H1 (cell line): ENCODE measurements around the gene ACAD10. TPM values are rescaled to one million over a fixed set of nuclear protein-coding genes. Genes with fewer than 3 reads are reported as not detected.

Experiments used
- CTCF ChIA-PET: fragments of 300-600 bp; sonication (Branson Sonifier 250); formaldehyde crosslinking; loops from one replicate; lab custom pipeline; 2021; ENCODE audit not compliant: partially characterized antibody; lab: Charles Lee
- POLR2A ChIA-PET: fragments of 300-600 bp; sonication (Branson Sonifier 250); formaldehyde crosslinking; loops from one replicate; lab custom pipeline; 2021; ENCODE audit warnings: inconsistent platforms; ENCODE audit not compliant: partially characterized antibody; lab: Charles Lee
- DNase-seq, 2 experiments: peaks; one replicate each; pipeline versions ENCODE4 v3.0.0 to v3.0.0-alpha.2; 2010 to 2022; ENCODE audit warnings: low spot score in 2 of 2, low read depth in 1 of 2, mixed read lengths in 1 of 2
- FAIRE-seq: peaks from 2 replicates; lab custom pipeline; 2011; peaks lifted over from hg19 to GRCh38; lab: Jason Lieb, UNC
- H2AFZ ChIP-seq: 2 replicates; pipeline ENCODE4 v1.8.1; 2012; ENCODE audit warnings: low read length, inconsistent platforms
- H2AK5ac ChIP-seq: 2 replicates; pipeline ENCODE4 v1.6.1; 2013; ENCODE audit warnings: low read depth, low read length
- H2BK120ac ChIP-seq: replicated peaks from 2 replicates; pipeline ENCODE3; 2013; ENCODE audit warnings: low read depth, low read length, inconsistent platforms
- H2BK12ac ChIP-seq: 2 replicates; pipeline ENCODE4 v1.6.1; 2013; ENCODE audit warnings: low read depth, low read length
- H2BK15ac ChIP-seq: 2 replicates; pipeline ENCODE4 v1.6.1; 2013; ENCODE audit warnings: low read length
- H2BK20ac ChIP-seq: 2 replicates; pipeline ENCODE4 v1.6.1; 2013; ENCODE audit warnings: low read length
- H2BK5ac ChIP-seq: 2 replicates; pipeline ENCODE4 v1.6.1; 2013; ENCODE audit warnings: low read depth, low read length
- H3K14ac ChIP-seq: 2 replicates; pipeline ENCODE4 v1.6.1; 2013; ENCODE audit warnings: inconsistent platforms; ENCODE audit not compliant: insufficient read length
- H3K18ac ChIP-seq: 2 replicates; pipeline ENCODE4 v1.6.1; 2013; ENCODE audit warnings: low read length; ENCODE audit errors: extremely low read depth
- H3K23ac ChIP-seq: 2 replicates; pipeline ENCODE4 v1.6.1; 2013; ENCODE audit warnings: inconsistent platforms; ENCODE audit not compliant: insufficient read length
- H3K23me2 ChIP-seq: 2 replicates; pipeline ENCODE4 v1.6.1; 2013; ENCODE audit warnings: low read depth, low read length
- H3K27ac ChIP-seq: 2 replicates; pipeline ENCODE4 v1.6.1; 2011; ENCODE audit warnings: low read depth, low read length, inconsistent platforms
- H3K27me3 ChIP-seq, 4 experiments: replicated peaks in 1 of 4; 1 replicate in 1 of 4; 2 replicates in 3 of 4; pipeline versions ENCODE4 v1.6.1 to v1.8.1; 2011 to 2013; ENCODE audit warnings: low read length in 3 of 4, mild to moderate bottlenecking in 3 of 4, inconsistent platforms in 2 of 4, mixed read lengths in 2 of 4, moderate library complexity in 1 of 4; ENCODE audit not compliant: control insufficient read depth in 3 of 4, insufficient read depth in 3 of 4; ENCODE audit errors: extremely low read depth in 1 of 4
- H3K36me3 ChIP-seq, 4 experiments: 2 replicates each; pipeline versions ENCODE4 v1.6.1 to v1.8.1; 2011 to 2013; ENCODE audit warnings: mild to moderate bottlenecking in 4 of 4, low read length in 3 of 4, moderate library complexity in 2 of 4, control low read depth in 1 of 4, inconsistent platforms in 1 of 4; ENCODE audit not compliant: insufficient read depth in 4 of 4, control insufficient read depth in 2 of 4
- H3K4ac ChIP-seq: replicated peaks from 2 replicates; pipeline ENCODE3; 2013; ENCODE audit warnings: low read length, low read depth, mixed read lengths, inconsistent platforms; ENCODE audit not compliant: insufficient read length
- H3K4me1 ChIP-seq, 4 experiments: replicated peaks in 1 of 4; 1 replicate in 1 of 4; 2 replicates in 3 of 4; pipeline versions ENCODE4 v1.6.1 to v1.8.1; 2011 to 2013; ENCODE audit warnings: low read length in 3 of 4, inconsistent platforms in 2 of 4, mixed read lengths in 1 of 4; ENCODE audit not compliant: insufficient read depth in 4 of 4, control insufficient read depth in 3 of 4
- H3K4me2 ChIP-seq, 2 experiments: 2 replicates each; pipeline versions ENCODE4 v1.6.1 to v1.8.1; 2011 to 2013; ENCODE audit warnings: low read depth in 2 of 2, low read length in 2 of 2, control low read depth in 1 of 2, inconsistent platforms in 1 of 2, mild to moderate bottlenecking in 1 of 2; ENCODE audit not compliant: insufficient read depth in 1 of 2
- H3K4me3 ChIP-seq, 4 experiments: fragments of 200-600, 300-600 bp in 1 of 4; sonication (generic), shearing (Covaris generic), sonication (Bioruptor Twin) in 1 of 4; 2 replicates each; pipeline versions ENCODE4 v1.5.1 to v1.8.1; 2011 to 2016; ENCODE audit warnings: low read length in 4 of 4, low read depth in 3 of 4, control low read depth in 2 of 4, inconsistent platforms in 2 of 4, mild to moderate bottlenecking in 2 of 4, mixed read lengths in 1 of 4, moderate library complexity in 1 of 4; ENCODE audit not compliant: insufficient read depth in 2 of 4; ENCODE audit errors: extremely low read depth in 1 of 4
- H3K56ac ChIP-seq: replicated peaks from 2 replicates; pipeline ENCODE3; 2013; ENCODE audit warnings: low read depth, mild to moderate bottlenecking, mixed read lengths, low read length, inconsistent platforms; ENCODE audit not compliant: insufficient read length
- H3K79me1 ChIP-seq: 2 replicates; pipeline ENCODE4 v1.6.1; 2013; ENCODE audit warnings: low read depth, low read length, control low read depth
- H3K79me2 ChIP-seq, 2 experiments: 2 replicates each; pipeline versions ENCODE4 v1.6.1 to v1.8.1; 2012 to 2013; ENCODE audit warnings: low read length in 2 of 2, mild to moderate bottlenecking in 2 of 2, inconsistent platforms in 1 of 2; ENCODE audit not compliant: insufficient read depth in 2 of 2, control insufficient read depth in 1 of 2
- H3K9ac ChIP-seq, 4 experiments: replicated peaks in 1 of 4; 1 replicate in 1 of 4; 2 replicates in 3 of 4; pipeline versions ENCODE4 v1.6.1 to v1.8.1; 2011 to 2013; ENCODE audit warnings: low read depth in 3 of 4, low read length in 3 of 4, control low read depth in 2 of 4, mild to moderate bottlenecking in 2 of 4, moderate library complexity in 2 of 4, inconsistent platforms in 1 of 4; ENCODE audit errors: extremely low read depth in 1 of 4
- H3K9me3 ChIP-seq, 2 experiments: 2 replicates each; pipeline versions ENCODE4 v1.6.1 to v1.8.1; 2012 to 2013; ENCODE audit warnings: mild to moderate bottlenecking in 2 of 2, moderate library complexity in 2 of 2, control low read depth in 1 of 2, inconsistent platforms in 1 of 2, low read depth in 1 of 2, low read length in 1 of 2, mixed read lengths in 1 of 2; ENCODE audit not compliant: insufficient read depth in 2 of 2
- H4K20me1 ChIP-seq, 2 experiments: replicated peaks in 1 of 2; 2 replicates each; pipeline versions ENCODE3 to v1.8.1; 2011 to 2013; ENCODE audit warnings: inconsistent platforms in 2 of 2, low read length in 2 of 2, mild to moderate bottlenecking in 1 of 2; ENCODE audit not compliant: insufficient read depth in 2 of 2, control insufficient read depth in 1 of 2
- H4K5ac ChIP-seq: 2 replicates; pipeline ENCODE4 v1.6.1; 2013; ENCODE audit warnings: low read length, low read depth, mixed read lengths, inconsistent platforms; ENCODE audit not compliant: insufficient read length
- H4K8ac ChIP-seq: 2 replicates; pipeline ENCODE4 v1.8.0; 2013; ENCODE audit warnings: mild to moderate bottlenecking, moderate library complexity, low read length, inconsistent platforms; ENCODE audit not compliant: insufficient read depth; ENCODE audit errors: extremely low read depth
- H4K91ac ChIP-seq: replicated peaks from 2 replicates; pipeline ENCODE3; 2013; ENCODE audit warnings: low read length, mixed read lengths, inconsistent platforms; ENCODE audit not compliant: insufficient read length
- BACH1 ChIP-seq: IDR thresholded peaks from 2 replicates; pipeline ENCODE4 v1.6.1; 2012; ENCODE audit warnings: low read length, improper control_type of control experiment
- CBX5 ChIP-seq: fragments of 300-800, 300-1000 bp; sonication (generic); IDR thresholded peaks from 2 replicates; pipeline ENCODE4 v1.7.1; 2016; ENCODE audit warnings: antibody characterized with exemption, low read length, low read depth
- CEBPB ChIP-seq: IDR thresholded peaks from 2 replicates; pipeline ENCODE4 v1.6.1; 2012; ENCODE audit warnings: low read depth, low read length
- HDAC6 ChIP-seq: IDR thresholded peaks from one replicate; pipeline ENCODE4 v1.7.1; 2012; ENCODE audit warnings: low read depth, mild to moderate bottlenecking, inconsistent platforms, low read length, moderate library complexity
- RBBP5 ChIP-seq: IDR thresholded peaks from 2 replicates; pipeline ENCODE4 v1.7.1; 2012; ENCODE audit warnings: low read depth, mild to moderate bottlenecking, inconsistent platforms, low read length, moderate library complexity, borderline replicate concordance
- RXRA ChIP-seq: IDR thresholded peaks from 2 replicates; pipeline ENCODE4 v1.6.1; 2011; ENCODE audit warnings: low read depth, mild to moderate bottlenecking, low read length, moderate library complexity; ENCODE audit not compliant: insufficient read depth
- SIX5 ChIP-seq: IDR thresholded peaks from 2 replicates; pipeline ENCODE4 v1.6.1; 2011; ENCODE audit warnings: mild to moderate bottlenecking, low read depth, low read length
- SUZ12 ChIP-seq: fragments of 200-600 bp; sonication (generic); IDR thresholded peaks from 2 replicates; pipeline ENCODE4 v1.6.1; 2012; ENCODE audit warnings: mild to moderate bottlenecking, inconsistent platforms, low read length, moderate library complexity, mixed read lengths
- TAF7 ChIP-seq: optimal IDR thresholded peaks from 2 replicates; pipeline ENCODE3; 2011; ENCODE audit warnings: low read depth, mild to moderate bottlenecking, inconsistent platforms, low read length, moderate library complexity, borderline replicate concordance
- TBP ChIP-seq: IDR thresholded peaks from 2 replicates; pipeline ENCODE4 v1.6.1; 2011; ENCODE audit warnings: low read depth, low read length, improper control_type of control experiment
- WGBS, 2 experiments: shearing (Covaris generic) in 1 of 2; methylation state at CpG; one replicate each; pipeline versions ENCODE4 v1.1.6 to v1.1.7; 2013 to 2015; ENCODE audit warnings: low lambda C conversion rate in 2 of 2, mixed read lengths in 2 of 2, inconsistent platforms in 1 of 2, low coverage in 1 of 2, missing lambda C conversion rate in 1 of 2; ENCODE audit not compliant: insufficient replicate concordance in 2 of 2, insufficient coverage in 1 of 2, insufficient read length in 1 of 2; ENCODE audit errors: extremely low coverage in 1 of 2, missing lambda C conversion rate in 1 of 2; 5-methylcytosine and 5-hydroxymethylcytosine counted together
- polyA plus RNA-seq, 7 experiments: library from polyadenylated mRNA; depleted of rRNA in 3 of 7; stranded (reverse) in 5 of 7; unstranded in 2 of 7; fragments of >200 nt in 5 of 7; fragments of 200-250 nt in 2 of 7; gene quantifications; 1 replicate in 5 of 7; 2 replicates in 1 of 7; 4 replicates in 1 of 7; pipeline versions ENCODE4 v1.2.1 to v1.2.3, GENCODE V29; 2011 to 2013; ENCODE audit warnings: missing spikeins in 2 of 7, mixed read lengths in 2 of 7
- total RNA-seq: library from RNA; stranded (reverse); fragmentation: NEBNext Ultra II Directional; extraction: Animal tissue kit (Norgen Biotek cat#: 25700); gene quantifications from 2 replicates; pipeline ENCODE4 v1.2.1, GENCODE V29; 2021
- TF ChIP-seq, protein P1 (sequence below), 3 experiments: IDR thresholded peaks; 1 replicate in 2 of 3; 2 replicates in 1 of 3; pipeline versions ENCODE4 v1.5.1 to v1.6.1; 2011; ENCODE audit warnings: low read length in 3 of 3, mild to moderate bottlenecking in 3 of 3, inconsistent platforms in 2 of 3, low read depth in 1 of 3, moderate library complexity in 1 of 3; ENCODE audit not compliant: insufficient read depth in 1 of 3; ENCODE audit errors: control extremely low read depth in 1 of 3

The ACAD10 gene
- total and polyA plus RNA-seq, 2 of the 8 experiments (the other 6 are each of a cell fraction or from before 2014, with no cell fraction given): 17.3 to 23.3 TPM

DNA sequence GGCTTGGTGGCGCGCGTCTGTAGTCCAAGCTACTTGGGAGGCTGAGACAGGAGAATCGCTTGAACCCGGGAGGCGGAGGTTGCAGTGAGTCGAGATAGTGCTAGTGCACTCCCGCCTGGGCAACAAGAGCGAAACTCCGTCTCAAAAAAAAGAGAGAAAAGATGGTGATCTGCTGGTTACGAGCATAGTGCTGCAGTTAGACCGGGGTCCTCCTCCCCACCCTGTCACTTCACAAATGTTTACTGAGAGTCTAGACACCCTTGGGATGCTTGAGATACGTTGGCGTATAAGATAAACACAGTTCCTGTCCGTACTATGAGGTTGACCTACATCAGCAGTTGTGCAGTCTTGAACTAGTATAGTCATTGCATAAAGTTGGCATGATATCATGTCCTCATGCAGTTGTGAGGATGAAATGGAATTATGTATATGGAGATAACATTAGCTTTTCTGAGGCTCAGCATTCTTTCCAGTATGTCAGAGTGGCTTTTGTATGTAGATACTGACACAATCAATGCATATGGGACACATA, 787 bp downstream of the ACAD10 start:
- Histone ChIP-seq H3K23me2 (peaks cover 9% of the 10 kb centered on the region), H3K79me1 (peaks cover 3% of the 10 kb centered on the region), H2AFZ (no peak overlapping the region), H3K27ac (no peak overlapping the region), H3K27me3 (no peaks in the 10 kb centered on the region), H2BK12ac (no peak overlapping the region; the same call in 1 of the 2 replicates), H2BK15ac (no peak overlapping the region), H4K20me1 (no peaks in the 10 kb centered on the region), H3K4me2 (peak overlapping the region; percentile 73 to 96), H3K23ac (no peak overlapping the region), H3K36me3 (peaks cover 0 to 13% (median 7%) of the 10 kb centered on the region in 4 experiments; a peak in 6 of 8 replicates), H3K4me1 (peaks cover 0 to 5% (median 0%) of the 10 kb centered on the region in 4 experiments; a peak in 1 of 7 replicates)
- POLR2A ChIA-PET: interaction anchor here (0.6 to 1.7 kb wide), 10 partner anchors 11 to 267 kb away, joined by 3 to 7 read pairs (median 4); partner anchors contain the start of gene ALDH2
- WGBS, 2 experiments: 59% methylated on average over 15 of the region's 15 CpGs; no CpG with 5 or more reads in 1 of the 2 experiments
- no peak for FAIRE-seq
- TF ChIP-seq RXRA: no peak
- TF ChIP-seq, protein P1, sequence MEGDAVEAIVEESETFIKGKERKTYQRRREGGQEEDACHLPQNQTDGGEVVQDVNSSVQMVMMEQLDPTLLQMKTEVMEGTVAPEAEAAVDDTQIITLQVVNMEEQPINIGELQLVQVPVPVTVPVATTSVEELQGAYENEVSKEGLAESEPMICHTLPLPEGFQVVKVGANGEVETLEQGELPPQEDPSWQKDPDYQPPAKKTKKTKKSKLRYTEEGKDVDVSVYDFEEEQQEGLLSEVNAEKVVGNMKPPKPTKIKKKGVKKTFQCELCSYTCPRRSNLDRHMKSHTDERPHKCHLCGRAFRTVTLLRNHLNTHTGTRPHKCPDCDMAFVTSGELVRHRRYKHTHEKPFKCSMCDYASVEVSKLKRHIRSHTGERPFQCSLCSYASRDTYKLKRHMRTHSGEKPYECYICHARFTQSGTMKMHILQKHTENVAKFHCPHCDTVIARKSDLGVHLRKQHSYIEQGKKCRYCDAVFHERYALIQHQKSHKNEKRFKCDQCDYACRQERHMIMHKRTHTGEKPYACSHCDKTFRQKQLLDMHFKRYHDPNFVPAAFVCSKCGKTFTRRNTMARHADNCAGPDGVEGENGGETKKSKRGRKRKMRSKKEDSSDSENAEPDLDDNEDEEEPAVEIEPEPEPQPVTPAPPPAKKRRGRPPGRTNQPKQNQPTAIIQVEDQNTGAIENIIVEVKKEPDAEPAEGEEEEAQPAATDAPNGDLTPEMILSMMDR (IDR thresholded peaks at IDR 0.05; ENCODE audit: control extremely low read depth in 1 of 3, insufficient read depth in 1 of 3, low read depth in 1 of 3, low read length in 3 of 3): no peak
- no peak for TF ChIP-seq SIX5
- TF ChIP-seq CBX5: no peak
- TF ChIP-seq CEBPB: no peak
- no peak for TF ChIP-seq TBP
- TF ChIP-seq TAF7: no peak
- TF ChIP-seq SUZ12: no peak
- TF ChIP-seq HDAC6: no peak
- no peak for TF ChIP-seq BACH1
- no peak for TF ChIP-seq RBBP5
- TF ChIP-seq, all 59 proteins: peak for 0
- Histone ChIP-seq H3K18ac (no peak overlapping the region), H3K79me2 (peaks cover 7 to 30% of the 10 kb centered on the region in 2 experiments), H4K91ac (no peak overlapping the region), H3K4me3 (peak overlapping the region; percentile 70 to 97 (median 80)), H3K9me3 (no peaks in the 10 kb centered on the region), H2AK5ac (no peak overlapping the region), H4K5ac (no peak overlapping the region), H3K56ac (no peak overlapping the region), H3K4ac (peak overlapping the region; percentile 36), H3K14ac (no peak overlapping the region), H3K9ac (peak overlapping the region; percentile 72 to 91 (median 80)), H2BK5ac (no peak overlapping the region), H4K8ac (no peak overlapping the region), H2BK120ac (no peak overlapping the region), H2BK20ac (no peak overlapping the region)
- DNase-seq: no peak
- CTCF ChIA-PET: no interaction called here
